ENCODE results near the gene ARHGEF40. TPM values are rescaled to one million over a fixed set of nuclear protein-coding genes. Genes with fewer than 3 reads are reported as not detected.

The ARHGEF40 gene
- total and polyA plus RNA-seq, 7 donors: 6.8 to 18.7 (median 10.1) TPM

GRCh38 chr14:21023817-21024584 lies 46.1 kb upstream of the ARHGEF40 start:
- ATAC-seq: peak in 3 of 4 donors; percentile 1 to 27 (median 11)
- Histone ChIP-seq H3K4me3 (peak overlapping the region; percentile 98), H3K4me1 (peaks cover 59% of the 10 kb centered on the region), H3K36me3 (ENCODE audit: insufficient read depth in 1 of 2, low read depth in 1 of 2) (peaks cover 2 to 38% of the 10 kb centered on the region in 2 donors), H3K9me3 (no peaks in the 10 kb centered on the region), H3K27ac (peak overlapping the region; percentile 98), H3K27me3 (ENCODE audit: insufficient read depth in 3 of 3, low read length in 2 of 3) (no peaks in the 10 kb centered on the region)
- intact Hi-C loops (cut with DNase I): no loop called here
- WGBS, 3 donors: 7 to 11% (median 9%) methylated on average over 17 of the region's 17 CpGs
- TF ChIP-seq, protein P1, sequence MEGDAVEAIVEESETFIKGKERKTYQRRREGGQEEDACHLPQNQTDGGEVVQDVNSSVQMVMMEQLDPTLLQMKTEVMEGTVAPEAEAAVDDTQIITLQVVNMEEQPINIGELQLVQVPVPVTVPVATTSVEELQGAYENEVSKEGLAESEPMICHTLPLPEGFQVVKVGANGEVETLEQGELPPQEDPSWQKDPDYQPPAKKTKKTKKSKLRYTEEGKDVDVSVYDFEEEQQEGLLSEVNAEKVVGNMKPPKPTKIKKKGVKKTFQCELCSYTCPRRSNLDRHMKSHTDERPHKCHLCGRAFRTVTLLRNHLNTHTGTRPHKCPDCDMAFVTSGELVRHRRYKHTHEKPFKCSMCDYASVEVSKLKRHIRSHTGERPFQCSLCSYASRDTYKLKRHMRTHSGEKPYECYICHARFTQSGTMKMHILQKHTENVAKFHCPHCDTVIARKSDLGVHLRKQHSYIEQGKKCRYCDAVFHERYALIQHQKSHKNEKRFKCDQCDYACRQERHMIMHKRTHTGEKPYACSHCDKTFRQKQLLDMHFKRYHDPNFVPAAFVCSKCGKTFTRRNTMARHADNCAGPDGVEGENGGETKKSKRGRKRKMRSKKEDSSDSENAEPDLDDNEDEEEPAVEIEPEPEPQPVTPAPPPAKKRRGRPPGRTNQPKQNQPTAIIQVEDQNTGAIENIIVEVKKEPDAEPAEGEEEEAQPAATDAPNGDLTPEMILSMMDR (IDR thresholded peaks at IDR 0.05): no peak
- peak; percentile 20 to 61 for DNase-seq

GRCh38 chr14:21024585-21025370 lies 45.3 kb upstream of the ARHGEF40 start, which contains the start of gene NDRG2:
NDRG2 (minus strand) TSS chr14:21025061; CDS start chr14:21023315, 1,746 bp downstream.
- peaks cover 0 to 30% of the 10 kb centered on the region in 2 donors for H3K36me3 ChIP-seq (ENCODE audit: insufficient read depth in 1 of 2, low read depth in 1 of 2)
- 1% methylated on average over 50 to 72 of the region's 72 CpGs for WGBS, 3 donors
- H3K4me3 ChIP-seq: peak within 1 kb of the TSS; percentile 98
- TF ChIP-seq, protein P1 (IDR thresholded peaks at IDR 0.05): no peak
- ATAC-seq: peak; percentile 77 to 78 (median 78)
- DNase-seq: peak; percentile 87 to 94
- no peaks in the 10 kb centered on the region for H3K27me3 ChIP-seq (ENCODE audit: insufficient read depth in 3 of 3, low read length in 2 of 3)
- peak within 1 kb of the TSS; percentile 98 for H3K27ac ChIP-seq
- H3K9me3 ChIP-seq: no peaks in the 10 kb centered on the region
- peaks cover 59% of the 10 kb centered on the region for H3K4me1 ChIP-seq
- intact Hi-C loops (cut with DNase I): loop anchor here in 1 of 2 donors (1.0 kb wide), 1 partner anchor 15 kb away; no protein-coding TSS in a partner anchor

DNA sequence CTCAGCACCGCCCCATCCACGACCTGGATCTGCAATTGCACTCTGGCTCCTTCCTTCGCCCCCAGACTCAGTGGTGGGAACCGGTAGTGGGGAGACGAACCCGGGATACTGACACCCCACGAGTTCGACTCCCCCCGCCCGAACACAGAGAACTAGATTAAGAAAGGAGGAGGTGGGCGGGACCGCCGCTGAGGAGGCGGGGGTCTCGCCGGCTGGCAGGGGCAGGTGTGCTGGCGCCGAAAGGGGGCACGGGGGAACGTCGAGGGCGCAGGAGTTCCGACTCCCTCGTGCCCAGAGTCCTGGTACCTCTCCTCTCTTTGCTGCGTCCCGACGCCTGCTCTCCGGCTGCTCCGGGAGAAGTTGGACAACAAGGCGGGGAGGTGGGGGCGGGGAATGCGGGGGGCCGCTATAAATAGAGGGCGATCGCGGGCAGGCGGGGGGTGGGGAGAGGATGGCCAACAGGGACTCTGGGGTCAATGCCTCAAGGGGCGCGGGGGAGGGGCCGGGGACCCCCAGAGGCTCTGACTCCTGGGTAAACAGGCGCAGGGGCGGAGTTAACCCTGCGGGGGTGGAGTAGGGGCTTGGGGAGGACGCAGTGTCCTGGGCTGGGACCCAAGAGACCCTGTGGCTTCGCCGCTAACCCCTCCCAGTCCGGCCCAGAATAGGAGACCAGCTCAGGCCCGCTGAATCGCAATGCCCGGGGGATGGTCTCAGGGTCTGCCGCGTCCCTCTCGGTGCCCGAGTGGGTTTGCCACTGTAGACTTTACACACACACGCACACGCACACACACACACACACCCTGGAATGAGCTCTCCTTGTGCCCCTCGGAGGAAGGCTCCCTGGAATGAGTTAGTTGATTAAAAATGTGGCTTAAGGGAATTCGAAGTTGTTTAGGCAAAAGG lies 44.5 kb upstream of the ARHGEF40 start:
- ATAC-seq: peak; percentile 63 to 76 (median 74)
- peaks cover 52% of the 10 kb centered on the region for H3K4me1 ChIP-seq
- H3K36me3 ChIP-seq (ENCODE audit: insufficient read depth in 1 of 2, low read depth in 1 of 2): peaks cover 0 to 21% of the 10 kb centered on the region in 2 donors
- H3K27ac ChIP-seq: peak overlapping the region; percentile 98
- WGBS, 3 donors: 1% methylated on average over 41 to 58 of the region's 58 CpGs
- intact Hi-C loops (cut with DNase I): loop anchor here in 1 of 2 donors (1.0 kb wide), 1 partner anchor 14 kb away; no protein-coding TSS in a partner anchor
- H3K4me3 ChIP-seq: peak overlapping the region; percentile 98
- no peaks in the 10 kb centered on the region for H3K9me3 ChIP-seq
- TF ChIP-seq, protein P1 (IDR thresholded peaks at IDR 0.05): no peak
- H3K27me3 ChIP-seq (ENCODE audit: insufficient read depth in 3 of 3, low read length in 2 of 3): no peaks in the 10 kb centered on the region
- DNase-seq: peak; percentile 84 to 95

- 15 to 35% (median 19%) methylated on average over 7 of the region's 7 CpGs for WGBS, 3 donors
- no peak for ATAC-seq
- peak; percentile 31 to 62 for DNase-seq
- peak overlapping the region; percentile 98 for H3K4me3 ChIP-seq
- intact Hi-C loops (cut with DNase I): no loop called here
- H3K9me3 ChIP-seq: no peaks in the 10 kb centered on the region
- no peaks in the 10 kb centered on the region for H3K27me3 ChIP-seq (ENCODE audit: insufficient read depth in 3 of 3, low read length in 2 of 3)
- H3K27ac ChIP-seq: peak overlapping the region; percentile 98
- H3K4me1 ChIP-seq: peaks cover 44% of the 10 kb centered on the region
- TF ChIP-seq, protein P1 (IDR thresholded peaks at IDR 0.05): no peak
- peaks cover 0 to 13% of the 10 kb centered on the region in 2 donors for H3K36me3 ChIP-seq (ENCODE audit: insufficient read depth in 1 of 2, low read depth in 1 of 2)
Observed at GRCh38 chr14:21026274-21026987, 43.7 kb upstream of the ARHGEF40 start.
